Measurements from ENCODE around the gene HOXB8. TPM values are rescaled to one million over a fixed set of nuclear protein-coding genes. Genes with fewer than 3 reads are reported as not detected.

Gene HOXB8
- total and polyA plus RNA-seq, 10 of the 15 experiments (the other 5 are each of a cell fraction or from before 2014, with no cell fraction given), result 0.21 TPM; not detected in 9

DNA sequence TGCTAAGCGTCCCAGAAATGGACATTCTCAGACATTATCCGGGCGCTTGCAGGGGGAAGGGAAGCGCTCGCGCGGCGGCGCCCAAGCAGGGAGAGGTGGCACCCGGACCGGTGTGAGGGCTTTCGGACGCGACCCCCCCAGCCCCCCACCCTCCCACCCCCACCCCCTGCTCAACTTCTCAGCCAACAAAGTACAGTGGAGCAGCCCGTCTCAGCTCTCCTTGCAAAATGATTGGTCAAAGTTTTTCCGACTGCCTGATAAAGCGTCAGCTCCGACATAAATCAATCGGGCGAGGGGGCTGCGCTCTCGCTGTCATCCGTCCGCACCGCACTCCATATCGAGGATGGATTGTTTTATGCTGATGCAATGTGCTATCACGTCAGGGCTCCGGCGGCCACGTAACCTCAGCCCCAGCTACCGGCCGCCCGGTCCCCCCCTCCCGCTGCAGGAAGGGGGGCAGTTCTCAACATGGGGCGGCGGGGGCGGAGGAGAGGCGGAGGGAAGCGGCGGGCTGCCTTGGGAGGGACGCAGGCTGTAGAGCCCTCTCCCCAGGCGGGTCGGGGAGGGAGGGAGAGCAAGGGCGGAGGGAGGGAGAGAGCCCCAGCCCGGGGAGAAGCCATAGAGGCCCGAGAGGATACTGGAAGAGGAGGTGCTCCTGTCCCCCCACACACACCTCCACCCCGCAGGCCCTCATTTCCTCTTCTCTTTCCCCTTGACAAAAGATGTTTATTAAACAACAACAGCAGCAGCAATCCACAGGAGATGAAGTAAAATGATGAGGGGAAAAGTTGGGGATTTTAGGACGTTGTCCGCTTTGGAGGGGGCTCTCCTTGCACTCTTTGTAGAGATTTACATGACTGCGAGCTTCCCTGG is 11.4 kb upstream of the HOXB8 start, which contains the start of gene HOXB9:
Gene HOXB9, minus strand, starts transcription at position 114 of the 873 bp plus-strand sequence. Its CDS starts 89 bp downstream, at position 25.
- H3K27me3 ChIP-seq (replicated peaks in 1 of 2; ENCODE audit: control insufficient read depth in 2 of 2, insufficient read depth in 2 of 2, low read length in 1 of 2), result peaks cover 34 to 35% of the 10 kb centered on the region in 2 experiments
- peak within 1 kb of the TSS; percentile 65 for H3K4me3 ChIP-seq
- in situ Hi-C loops (cut with MboI) (loop anchor here (10.0 kb wide), 1 partner anchor 782 kb away; the partner anchor contains the start of gene SCRN2), intact Hi-C loops (cut with micrococcal nuclease; ENCODE audit: unreplicated experiment) (no loop called here)
- no peaks in the 10 kb centered on the region for H3K9me3 ChIP-seq (replicated peaks; ENCODE audit: control insufficient read depth, insufficient read depth, low read length)
- POLR2A ChIA-PET, result no interaction called here
- no peaks in the 10 kb centered on the region for H3K79me2 ChIP-seq (ENCODE audit: control insufficient read depth, insufficient read depth, low read length)
- no peak within 1 kb of the TSS for H3K27ac ChIP-seq (ENCODE audit: control insufficient read depth, insufficient read depth)
- ATAC-seq (peak; percentile 31), FAIRE-seq (no peak), DNase-seq (ENCODE audit: low read depth, low spot score) (no peak)
- SMC1A ChIA-PET (ENCODE audit: uncharacterized antibody, unreplicated experiment), result interaction anchor here (1.4 kb wide), 1 partner anchor 9 kb away, joined by 3 read pairs; no protein-coding TSS in a partner anchor
- 17% methylated on average over 40 of the region's 50 CpGs for WGBS (ENCODE audit: insufficient coverage, insufficient replicate concordance, low lambda C conversion rate, missing lambda C conversion rate)
- RAD21 ChIA-PET (ENCODE audit: unreplicated experiment), result interaction anchor here (0.8 to 1.4 kb wide), 4 partner anchors 10 to 601 kb away, joined by 3 to 4 read pairs (median 3); no protein-coding TSS in a partner anchor
- BruUV-seq (replicated peaks), result no TSS peak
- H3K4me1 ChIP-seq (ENCODE audit: control insufficient read depth, insufficient read depth, low read length), result peaks cover under 1% of the 10 kb centered on the region; the same call in 1 of the 2 replicates
- H3K36me3 ChIP-seq (ENCODE audit: control insufficient read depth in 2 of 2, insufficient read depth in 2 of 2, low read length in 1 of 2), result no peaks in the 10 kb centered on the region; a peak in 1 of 4 replicates
- peak within 1 kb of the TSS; percentile 79 for H3K4me2 ChIP-seq (ENCODE audit: control insufficient read depth, insufficient read depth)
- CTCF ChIA-PET, result interaction anchor here (1.1 to 2.4 kb wide), 3 partner anchors 8 to 364 kb away, joined by 3 to 16 read pairs (median 3); no protein-coding TSS in a partner anchor
- TF ChIP-seq EGR1 (IDR thresholded peaks at IDR 0.05; ENCODE audit: borderline replicate concordance in 1 of 2, low read depth in 2 of 2, low read length in 2 of 2), result peak in 1 of 2 experiments; percentile 53; a peak in 1 of 3 replicates
- TF ChIP-seq, protein P1, sequence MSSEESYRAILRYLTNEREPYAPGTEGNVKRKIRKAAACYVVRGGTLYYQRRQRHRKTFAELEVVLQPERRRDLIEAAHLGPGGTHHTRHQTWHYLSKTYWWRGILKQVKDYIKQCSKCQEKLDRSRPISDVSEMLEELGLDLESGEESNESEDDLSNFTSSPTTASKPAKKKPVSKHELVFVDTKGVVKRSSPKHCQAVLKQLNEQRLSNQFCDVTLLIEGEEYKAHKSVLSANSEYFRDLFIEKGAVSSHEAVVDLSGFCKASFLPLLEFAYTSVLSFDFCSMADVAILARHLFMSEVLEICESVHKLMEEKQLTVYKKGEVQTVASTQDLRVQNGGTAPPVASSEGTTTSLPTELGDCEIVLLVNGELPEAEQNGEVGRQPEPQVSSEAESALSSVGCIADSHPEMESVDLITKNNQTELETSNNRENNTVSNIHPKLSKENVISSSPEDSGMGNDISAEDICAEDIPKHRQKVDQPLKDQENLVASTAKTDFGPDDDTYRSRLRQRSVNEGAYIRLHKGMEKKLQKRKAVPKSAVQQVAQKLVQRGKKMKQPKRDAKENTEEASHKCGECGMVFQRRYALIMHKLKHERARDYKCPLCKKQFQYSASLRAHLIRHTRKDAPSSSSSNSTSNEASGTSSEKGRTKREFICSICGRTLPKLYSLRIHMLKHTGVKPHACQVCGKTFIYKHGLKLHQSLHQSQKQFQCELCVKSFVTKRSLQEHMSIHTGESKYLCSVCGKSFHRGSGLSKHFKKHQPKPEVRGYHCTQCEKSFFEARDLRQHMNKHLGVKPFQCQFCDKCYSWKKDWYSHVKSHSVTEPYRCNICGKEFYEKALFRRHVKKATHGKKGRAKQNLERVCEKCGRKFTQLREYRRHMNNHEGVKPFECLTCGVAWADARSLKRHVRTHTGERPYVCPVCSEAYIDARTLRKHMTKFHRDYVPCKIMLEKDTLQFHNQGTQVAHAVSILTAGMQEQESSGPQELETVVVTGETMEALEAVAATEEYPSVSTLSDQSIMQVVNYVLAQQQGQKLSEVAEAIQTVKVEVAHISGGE (CRISPR knock-in tag; IDR thresholded peaks at IDR 0.05), result no peak
- peak; percentile 88 for TF ChIP-seq SUZ12 (IDR thresholded peaks at IDR 0.05; ENCODE audit: unreplicated experiment)
- no peak within 1 kb of the TSS for H2AFZ ChIP-seq (ENCODE audit: control insufficient read depth, low read depth, low read length)
- H3K9ac ChIP-seq (ENCODE audit: control insufficient read depth, insufficient read depth, low read length), result no peak within 1 kb of the TSS
- no peaks in the 10 kb centered on the region for H4K20me1 ChIP-seq (ENCODE audit: control insufficient read depth, insufficient read depth)
